Mesothelial cell of epicardium (in vitro differentiated cells): Measurements from ENCODE around the gene DNAAF5. TPM values are rescaled to one million over a fixed set of nuclear protein-coding genes. Genes with fewer than 3 reads are reported as not detected.
A peak's percentile ranks its signal among the peaks of the same experiment; 100 is the strongest.

ENCODE experiments used
- DNase-seq, 2 experiments: peaks; one replicate each; pipeline ENCODE4 v3.0.0; 2021; ENCODE audit warnings: low spot score in 2 of 2; ENCODE audit not compliant: unreplicated experiment in 2 of 2
- H3K27ac Mint-ChIP-seq: 2 replicates; pipeline ENCODE4 v1.8.0; 2021; ENCODE audit warnings: mixed read lengths
- H3K27me3 Mint-ChIP-seq: 2 replicates; pipeline ENCODE4 v1.8.0; 2021; ENCODE audit warnings: low read depth, mixed read lengths
- H3K36me3 Mint-ChIP-seq: 2 replicates; pipeline ENCODE4 v1.8.0; 2021; ENCODE audit warnings: mixed read lengths
- H3K4me1 Mint-ChIP-seq: 2 replicates; pipeline ENCODE4 v1.8.0; 2021; ENCODE audit warnings: mixed read lengths
- H3K4me3 Mint-ChIP-seq: 2 replicates; pipeline ENCODE4 v1.8.0; 2021; ENCODE audit warnings: mild to moderate bottlenecking, moderate library complexity, mixed read lengths
- H3K9me3 Mint-ChIP-seq: 2 replicates; pipeline ENCODE4 v1.8.0; 2021; ENCODE audit warnings: mixed read lengths
- CTCF ChIP-seq: fragments of 200-600 bp; sonication (generic); IDR thresholded peaks from one replicate; pipeline ENCODE4 v1.5.0; 2021; ENCODE audit warnings: antibody characterized with exemption; ENCODE audit not compliant: unreplicated experiment
- total RNA-seq: library from RNA; stranded (reverse); gene quantifications from 3 replicates; pipeline ENCODE4 v1.2.1, GENCODE V29; 2021

DNAAF5 gene
- total RNA-seq, 1 donor from 2014 or later: 39.0 TPM

- Mint-ChIP-seq H3K36me3 (peaks cover 11% of the 10 kb centered on the region), H3K4me1 (peaks cover 20% of the 10 kb centered on the region), H3K27me3 (no peaks in the 10 kb centered on the region), H3K9me3 (peaks cover 3% of the 10 kb centered on the region), H3K27ac (no peak overlapping the region), H3K4me3 (no peak overlapping the region)
- DNase-seq: no peak
- TF ChIP-seq CTCF: no peak
Observed at GRCh38 chr7:822692-823276, 96.3 kb downstream of the DNAAF5 start.

GRCh38 chr7:823649-824048 is 97.2 kb downstream of the DNAAF5 start:
- H3K4me3 Mint-ChIP-seq: no peak overlapping the region
- H3K4me1 Mint-ChIP-seq: peaks cover 14% of the 10 kb centered on the region
- DNase-seq: no peak
- H3K27ac Mint-ChIP-seq: peak overlapping the region; percentile 39
- H3K36me3 Mint-ChIP-seq: peaks cover 11% of the 10 kb centered on the region
- no peaks in the 10 kb centered on the region for H3K27me3 Mint-ChIP-seq
- peaks cover 3% of the 10 kb centered on the region for H3K9me3 Mint-ChIP-seq
- no peak for TF ChIP-seq CTCF

- H3K4me1 Mint-ChIP-seq: peaks cover 14% of the 10 kb centered on the region
- peak overlapping the region; percentile 39 for H3K27ac Mint-ChIP-seq
- no peak for DNase-seq
- peaks cover 10% of the 10 kb centered on the region for H3K36me3 Mint-ChIP-seq
- no peak overlapping the region for H3K4me3 Mint-ChIP-seq
- peaks cover 2% of the 10 kb centered on the region for H3K9me3 Mint-ChIP-seq
- TF ChIP-seq CTCF: no peak
- no peaks in the 10 kb centered on the region for H3K27me3 Mint-ChIP-seq
Observed at GRCh38 chr7:824081-824480, 97.6 kb downstream of the DNAAF5 start.

- no peaks in the 10 kb centered on the region for H3K27me3 Mint-ChIP-seq
- H3K4me1 Mint-ChIP-seq: peaks cover 12% of the 10 kb centered on the region
- H3K9me3 Mint-ChIP-seq: no peaks in the 10 kb centered on the region
- H3K36me3 Mint-ChIP-seq: peaks cover 6% of the 10 kb centered on the region
- no peak for TF ChIP-seq CTCF
- H3K27ac Mint-ChIP-seq: peak overlapping the region; percentile 65
- no peak overlapping the region for H3K4me3 Mint-ChIP-seq
- no peak for DNase-seq
Observed at GRCh38 chr7:824664-825063, 98.2 kb downstream of the DNAAF5 start.

- H3K27ac Mint-ChIP-seq: peak overlapping the region; percentile 14
- no peak overlapping the region for H3K4me3 Mint-ChIP-seq
- no peaks in the 10 kb centered on the region for H3K9me3 Mint-ChIP-seq
- peaks cover 11% of the 10 kb centered on the region for H3K4me1 Mint-ChIP-seq
- H3K27me3 Mint-ChIP-seq: no peaks in the 10 kb centered on the region
- no peak for DNase-seq
- TF ChIP-seq CTCF: no peak
- peaks cover 6% of the 10 kb centered on the region for H3K36me3 Mint-ChIP-seq
Observed at GRCh38 chr7:825386-825785, 98.9 kb downstream of the DNAAF5 start.
